Activated CD4-positive, alpha-beta T cell treated with anti-CD3 and anti-CD28 coated beads, Interleukin-2, amount 10 ng/mL, durations not matched to agents 24 days and 14 days (primary cell): Measurements from ENCODE around the gene TYSND1. TPM values are rescaled to one million over a fixed set of nuclear protein-coding genes. Genes with fewer than 3 reads are reported as not detected.
"Not testable (repeated sequence)": the region's sequence is repeated elsewhere in the genome, so short reads cannot be mapped to it uniquely, and the experiment has no call there.

Experiments used
- DNase-seq: peaks from one replicate; pipeline ENCODE4 v3.0.0; 2022
- H3K27ac Mint-ChIP-seq: one replicate; pipeline ENCODE4 v1.8.0; 2022; ENCODE audit warnings: mild to moderate bottlenecking, mixed read lengths
- H3K27me3 Mint-ChIP-seq: one replicate; pipeline ENCODE4 v1.8.0; 2022; ENCODE audit warnings: mixed read lengths
- H3K36me3 Mint-ChIP-seq: one replicate; pipeline ENCODE4 v1.8.0; 2022; ENCODE audit warnings: low read depth, mild to moderate bottlenecking, mixed read lengths
- H3K4me1 Mint-ChIP-seq: one replicate; pipeline ENCODE4 v1.8.0; 2021; ENCODE audit warnings: mixed read lengths
- H3K4me3 Mint-ChIP-seq: one replicate; pipeline ENCODE4 v1.8.0; 2022; ENCODE audit warnings: mild to moderate bottlenecking, moderate library complexity, mixed read lengths
- H3K9me3 Mint-ChIP-seq: one replicate; pipeline ENCODE4 v1.8.0; 2021; ENCODE audit warnings: mixed read lengths
- intact Hi-C: fragments of 100-400 bp; cut with micrococcal nuclease; formaldehyde crosslinking; loops from one replicate; pipeline ENCODE4 v1.15.1; 2023
- total RNA-seq: library from RNA; stranded (reverse); gene quantifications from 2 replicates; pipeline ENCODE4 v1.2.3, GENCODE V29; 2022

TYSND1 gene
- total RNA-seq, 1 donor from 2014 or later, result 14.9 TPM

DNA sequence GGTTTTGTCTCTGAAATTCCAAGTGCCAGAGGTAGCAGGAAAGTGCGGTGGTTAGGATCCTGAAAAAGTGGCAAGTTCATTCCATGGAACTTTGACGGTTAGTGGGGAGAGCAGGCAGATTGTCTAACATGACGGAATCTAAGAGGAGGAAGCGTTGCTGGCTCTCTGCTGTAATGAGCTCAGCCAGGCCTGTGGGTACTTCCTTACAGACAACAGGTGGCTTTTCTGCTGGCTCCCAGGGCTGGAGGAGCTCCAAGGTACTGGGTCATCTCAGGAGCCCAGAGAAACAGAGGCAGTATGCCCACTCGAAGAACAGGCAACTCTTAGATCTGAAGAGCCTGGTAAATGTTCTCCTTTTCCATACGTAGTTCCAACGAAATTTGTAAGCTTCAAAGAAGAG, 10.8 kb downstream of the TYSND1 start:
- H3K4me3 Mint-ChIP-seq, result no peak overlapping the region
- H3K27me3 Mint-ChIP-seq, result peaks cover 2% of the 10 kb centered on the region
- no peaks in the 10 kb centered on the region for H3K9me3 Mint-ChIP-seq
- H3K36me3 Mint-ChIP-seq, result peaks cover 5% of the 10 kb centered on the region
- intact Hi-C loops, result no loop called here
- H3K27ac Mint-ChIP-seq, result no peak overlapping the region
- peaks cover 13% of the 10 kb centered on the region for H3K4me1 Mint-ChIP-seq
- DNase-seq, result no peak

- peaks cover 5% of the 10 kb centered on the region for H3K36me3 Mint-ChIP-seq
- H3K4me1 Mint-ChIP-seq, result peaks cover 13% of the 10 kb centered on the region
- H3K27me3 Mint-ChIP-seq, result peaks cover 2% of the 10 kb centered on the region
- no peak for DNase-seq
- intact Hi-C loops, result no loop called here
- H3K27ac Mint-ChIP-seq, result no peak overlapping the region
- H3K9me3 Mint-ChIP-seq, result no peaks in the 10 kb centered on the region
- no peak overlapping the region for H3K4me3 Mint-ChIP-seq
Observed at GRCh38 chr10:70135046-70135445, 11.5 kb downstream of the TYSND1 start.

DNA sequence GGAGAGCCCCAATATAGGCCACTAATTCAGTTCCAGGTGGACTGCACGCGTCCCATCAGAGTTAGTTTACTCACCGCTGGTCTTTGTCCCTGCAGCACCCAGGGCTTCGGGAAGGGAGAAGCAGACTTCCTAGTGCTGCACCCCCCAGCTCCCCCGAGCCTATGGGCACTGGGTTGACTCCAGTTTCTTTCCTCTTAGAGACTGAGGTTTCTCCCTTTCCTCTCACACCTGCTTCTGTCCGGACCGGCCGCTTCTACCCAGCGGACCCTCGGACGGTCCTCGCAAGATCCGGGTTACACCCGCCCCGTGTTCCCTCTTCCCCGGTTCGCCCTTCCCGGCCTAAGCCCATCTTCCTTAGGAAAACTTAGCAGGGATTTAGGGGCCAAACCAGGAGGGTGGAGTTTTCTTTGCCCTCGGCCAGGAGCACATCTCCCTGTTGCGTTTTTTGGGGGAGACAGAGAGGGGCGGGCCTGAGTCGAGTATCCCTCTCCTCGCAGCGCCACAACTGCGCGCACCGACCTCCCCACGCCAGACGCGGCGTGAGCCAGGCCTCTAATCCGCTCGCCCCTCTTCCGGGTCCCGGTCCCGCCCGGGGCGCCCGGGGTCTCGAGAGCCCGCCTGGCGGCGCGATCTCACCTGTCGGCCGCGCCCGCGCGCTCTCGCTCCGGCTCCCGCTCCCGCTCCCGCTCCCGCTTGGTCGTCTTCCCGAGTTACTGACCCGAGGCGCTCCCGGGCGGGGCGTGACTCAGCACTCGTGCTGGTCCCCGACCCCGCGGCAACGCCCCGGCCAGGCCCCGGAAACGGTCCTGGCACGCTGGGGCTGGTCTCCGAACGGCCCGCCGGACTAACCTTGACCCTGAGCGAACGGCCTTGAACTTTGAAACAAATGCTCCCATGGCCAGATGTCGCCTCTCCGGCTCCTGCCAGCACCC, 14.1 kb downstream of the TYSND1 start, which contains the start of gene AIFM2:
Gene AIFM2, minus strand, starts transcription at position 728 of the 932 bp plus-strand sequence. CDS start 8,741 bp downstream, outside the sequence.
- Mint-ChIP-seq H3K9me3 (no peaks in the 10 kb centered on the region), H3K27ac (peak within 1 kb of the TSS; percentile 87), H3K4me1 (peaks cover 13% of the 10 kb centered on the region), H3K4me3 (peak within 1 kb of the TSS; percentile 88), H3K27me3 (peaks cover 2% of the 10 kb centered on the region), H3K36me3 (peaks cover 3% of the 10 kb centered on the region)
- intact Hi-C loops, result loop anchor here (1.0 kb wide), 1 partner anchor 14 kb away; the partner anchor contains the start of gene TYSND1
- DNase-seq, result peak; percentile 82

DNA sequence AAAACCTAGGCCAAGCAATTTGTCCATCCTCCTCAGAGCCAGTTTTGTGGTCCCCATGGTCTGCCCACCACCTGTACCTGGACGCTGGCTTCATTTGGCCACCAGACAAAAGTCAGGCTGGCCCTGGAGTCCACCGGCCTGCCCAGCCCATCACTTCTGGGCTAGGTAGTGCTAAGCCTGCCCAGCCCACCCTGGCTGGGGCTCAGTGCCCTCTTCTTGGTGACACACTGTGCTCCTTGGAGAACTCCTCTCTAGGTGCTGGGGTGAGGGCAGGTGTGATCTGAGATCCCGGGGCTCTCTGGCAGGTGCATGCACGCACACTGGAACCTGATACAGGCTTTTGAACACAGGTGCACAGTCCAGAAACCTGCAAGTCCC, 15.0 kb downstream of the TYSND1 start:
- H3K9me3 Mint-ChIP-seq, result no peaks in the 10 kb centered on the region
- peaks cover 3% of the 10 kb centered on the region for H3K36me3 Mint-ChIP-seq
- H3K4me1 Mint-ChIP-seq, result peaks cover 13% of the 10 kb centered on the region
- H3K27me3 Mint-ChIP-seq, result peaks cover 2% of the 10 kb centered on the region
- H3K27ac Mint-ChIP-seq, result no peak overlapping the region
- no peak for DNase-seq
- peak overlapping the region; percentile 88 for H3K4me3 Mint-ChIP-seq
- intact Hi-C loops, result no loop called here

DNA sequence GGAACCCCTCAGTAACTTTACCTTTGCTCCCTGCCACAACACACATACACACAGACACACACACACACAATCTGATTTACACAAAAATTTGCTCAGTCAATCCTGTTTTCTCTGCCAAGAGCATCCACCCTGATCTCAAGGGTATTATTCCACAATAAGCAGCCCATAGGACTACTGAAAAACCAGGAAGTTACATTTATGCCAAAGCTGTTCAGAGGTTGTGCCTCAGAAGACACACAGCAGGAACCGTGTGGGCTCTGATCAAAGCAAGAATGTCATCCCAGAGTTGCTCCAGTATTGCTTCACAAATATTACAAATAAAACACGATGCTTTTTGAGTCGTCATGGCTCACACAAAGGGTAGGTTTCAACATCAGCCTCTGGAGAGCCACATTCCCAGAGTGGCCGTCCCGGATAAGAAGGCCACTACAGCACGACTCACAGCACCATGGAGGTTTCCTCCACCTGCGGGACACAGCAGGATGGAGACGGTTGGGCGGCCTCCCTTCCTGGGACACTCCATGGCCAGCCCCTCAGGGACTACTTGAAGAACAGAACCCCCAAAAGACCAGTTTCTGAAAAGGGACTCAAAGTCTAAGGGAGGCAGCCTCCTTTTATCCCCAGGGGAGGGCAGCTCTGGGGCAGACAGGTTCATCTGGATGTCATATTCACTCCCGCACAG, 15.5 kb downstream of the TYSND1 start:
- no peak for DNase-seq
- Mint-ChIP-seq H3K4me1 (peaks cover 13% of the 10 kb centered on the region), H3K27me3 (peaks cover 2% of the 10 kb centered on the region), H3K4me3 (no peak overlapping the region), H3K9me3 (no peaks in the 10 kb centered on the region), H3K27ac (no peak overlapping the region), H3K36me3 (peaks cover 3% of the 10 kb centered on the region)
- intact Hi-C loops, result no loop called here

DNA sequence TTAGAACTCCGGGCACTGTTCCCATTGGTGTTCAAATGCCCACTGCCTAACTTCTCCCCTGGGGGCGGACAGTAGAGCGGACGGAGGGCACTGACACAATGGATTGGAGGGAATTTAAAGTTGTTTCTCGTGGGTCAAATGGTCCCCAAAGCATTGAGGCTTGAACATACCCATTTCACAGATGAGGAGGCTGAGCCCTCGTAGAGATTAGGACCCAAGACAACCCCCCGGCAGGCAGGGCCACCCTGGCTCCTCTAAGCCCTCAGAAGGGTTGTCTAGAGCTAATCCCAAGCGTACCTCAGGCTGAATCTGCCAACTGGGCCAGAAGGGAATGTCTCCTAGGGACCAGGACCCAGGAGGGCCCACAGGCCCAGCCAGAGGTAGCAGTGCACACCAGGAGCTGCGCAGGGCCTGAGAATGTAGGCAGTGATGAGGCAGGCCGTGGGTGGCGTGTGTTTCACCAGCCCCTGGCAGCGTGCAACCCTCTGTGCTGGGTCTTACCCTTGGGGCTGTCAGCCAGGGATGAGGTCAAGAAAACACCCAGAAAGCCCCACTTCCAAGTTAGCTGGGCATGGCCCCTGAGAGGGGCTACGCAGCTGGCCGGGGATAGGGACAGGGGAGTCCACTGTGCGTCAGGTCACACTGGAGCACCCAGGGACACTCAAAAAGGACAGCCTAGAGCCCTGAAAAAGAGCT, 19.7 kb downstream of the TYSND1 start:
- no peaks in the 10 kb centered on the region for H3K27me3 Mint-ChIP-seq
- H3K4me3 Mint-ChIP-seq, result no peak overlapping the region
- no peaks in the 10 kb centered on the region for H3K36me3 Mint-ChIP-seq
- no peak overlapping the region for H3K27ac Mint-ChIP-seq
- intact Hi-C loops, result no loop called here
- DNase-seq, result no peak
- peaks cover 4% of the 10 kb centered on the region for H3K4me1 Mint-ChIP-seq
- H3K9me3 Mint-ChIP-seq, result no peaks in the 10 kb centered on the region

DNA sequence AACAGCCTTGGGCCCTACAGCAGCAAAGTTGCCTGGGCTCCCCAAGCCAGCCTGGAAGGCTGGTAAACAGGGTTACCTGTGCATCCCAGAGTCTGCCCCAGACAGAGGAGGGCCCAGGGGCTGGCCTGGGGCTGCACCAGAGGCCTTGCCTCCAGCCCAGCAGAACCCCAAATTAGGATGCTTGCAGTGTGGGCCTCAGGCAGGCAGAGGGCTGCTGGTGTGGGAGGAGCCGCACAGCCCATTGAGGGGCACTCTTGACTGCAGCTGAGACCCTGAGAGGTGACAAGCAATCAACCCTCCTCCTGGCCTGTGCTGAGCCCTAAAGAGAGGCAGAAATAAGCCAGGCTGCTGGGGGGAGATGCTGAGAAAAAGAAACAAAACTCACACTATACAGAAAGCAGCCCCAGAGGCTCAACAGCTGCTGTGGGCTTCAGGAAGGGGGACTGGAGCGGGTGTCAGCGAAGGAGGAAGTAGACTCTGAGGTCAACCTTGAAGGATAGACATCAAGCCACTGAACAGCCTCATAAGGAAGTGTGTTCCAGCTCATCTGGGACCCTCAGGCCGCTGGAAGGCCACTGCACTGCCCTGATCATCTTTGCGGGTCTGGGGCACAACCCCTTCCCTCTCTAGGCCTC, 20.5 kb downstream of the TYSND1 start:
- H3K4me1 Mint-ChIP-seq, result peaks cover 2% of the 10 kb centered on the region
- intact Hi-C loops, result no loop called here
- no peaks in the 10 kb centered on the region for H3K27me3 Mint-ChIP-seq
- DNase-seq, result no peak
- no peaks in the 10 kb centered on the region for H3K36me3 Mint-ChIP-seq
- H3K9me3 Mint-ChIP-seq, result no peaks in the 10 kb centered on the region
- H3K27ac Mint-ChIP-seq, result no peak overlapping the region
- H3K4me3 Mint-ChIP-seq, result no peak overlapping the region

DNA sequence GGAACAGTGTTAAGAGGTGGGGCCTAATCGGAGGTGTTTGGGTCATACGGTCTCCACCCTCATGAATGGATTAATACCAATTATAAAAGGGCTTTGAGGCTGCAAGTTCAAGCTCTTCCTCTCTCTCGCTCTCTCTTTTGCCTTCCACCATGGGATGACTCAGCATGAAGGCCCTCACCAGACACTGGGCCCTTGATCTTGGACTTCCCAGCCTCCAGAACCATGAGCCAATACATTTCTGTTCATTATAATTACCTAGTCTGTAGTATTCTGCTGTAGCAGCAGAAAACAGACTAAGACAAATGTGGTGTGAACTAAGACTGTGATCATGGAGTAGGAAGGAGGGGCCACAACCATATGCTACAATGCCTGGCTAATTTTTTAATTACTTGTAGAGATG, 21.6 kb downstream of the TYSND1 start:
- Mint-ChIP-seq H3K36me3 (no peaks in the 10 kb centered on the region), H3K4me3 (no peak overlapping the region), H3K9me3 (no peaks in the 10 kb centered on the region), H3K27me3 (no peaks in the 10 kb centered on the region), H3K4me1 (peaks cover 2% of the 10 kb centered on the region), H3K27ac (no peak overlapping the region)
- no peak for DNase-seq
- intact Hi-C loops, result no loop called here

DNA sequence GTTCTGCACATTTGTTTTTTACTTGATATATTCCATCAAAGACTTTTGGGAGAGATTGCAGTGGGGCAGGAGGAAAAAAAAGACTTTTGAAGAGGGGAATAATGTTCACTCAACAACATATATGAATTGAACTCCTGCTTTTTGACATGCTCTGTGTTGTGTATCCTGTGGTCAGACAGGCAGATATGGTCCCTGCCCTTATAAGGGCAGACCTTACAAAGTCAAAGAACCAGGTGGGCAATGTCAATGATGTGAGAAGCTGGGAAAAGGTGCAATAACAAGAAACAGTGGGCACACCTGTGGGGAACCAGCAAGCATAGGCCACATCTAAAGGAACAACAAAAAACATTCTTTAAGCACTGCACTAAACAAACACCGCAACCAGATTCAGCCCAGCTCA, 22.1 kb downstream of the TYSND1 start:
- H3K27me3 Mint-ChIP-seq, result no peaks in the 10 kb centered on the region
- no peak for DNase-seq
- H3K4me1 Mint-ChIP-seq, result peaks cover 2% of the 10 kb centered on the region
- H3K36me3 Mint-ChIP-seq, result no peaks in the 10 kb centered on the region
- no peak overlapping the region for H3K4me3 Mint-ChIP-seq
- intact Hi-C loops, result no loop called here
- H3K27ac Mint-ChIP-seq, result no peak overlapping the region
- no peaks in the 10 kb centered on the region for H3K9me3 Mint-ChIP-seq

DNA sequence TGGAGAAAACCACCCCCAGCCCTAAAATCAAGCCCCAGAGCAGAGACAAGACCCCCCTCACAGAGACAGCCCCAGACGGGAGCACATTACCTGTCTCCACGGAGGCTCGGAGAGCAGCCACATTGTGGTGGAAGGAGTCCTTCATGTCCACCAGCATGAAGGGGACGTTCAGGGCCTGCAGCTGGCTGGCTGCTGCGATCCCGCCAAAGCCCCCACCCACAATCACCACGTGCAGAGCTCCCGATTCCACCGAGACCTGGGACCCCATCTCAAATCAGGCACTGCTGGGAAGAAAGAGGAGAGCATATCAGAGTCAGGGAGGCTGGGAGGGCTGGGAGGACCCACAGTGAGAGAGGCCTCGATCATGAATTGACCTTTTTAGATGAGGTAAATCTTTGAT, 22.7 kb downstream of the TYSND1 start:
- intact Hi-C loops, result no loop called here
- H3K36me3 Mint-ChIP-seq, result no peaks in the 10 kb centered on the region
- no peak for DNase-seq
- H3K27me3 Mint-ChIP-seq, result no peaks in the 10 kb centered on the region
- no peaks in the 10 kb centered on the region for H3K9me3 Mint-ChIP-seq
- no peak overlapping the region for H3K27ac Mint-ChIP-seq
- no peak overlapping the region for H3K4me3 Mint-ChIP-seq
- peaks cover 2% of the 10 kb centered on the region for H3K4me1 Mint-ChIP-seq

GRCh38 chr10:70123166-70123565, 23.3 kb downstream of the TYSND1 start:
- H3K9me3 Mint-ChIP-seq, H3K4me1 Mint-ChIP-seq, DNase-seq, H3K4me3 Mint-ChIP-seq, H3K27me3 Mint-ChIP-seq, intact Hi-C loops, H3K36me3 Mint-ChIP-seq, H3K27ac Mint-ChIP-seq: not testable (repeated sequence)

DNA sequence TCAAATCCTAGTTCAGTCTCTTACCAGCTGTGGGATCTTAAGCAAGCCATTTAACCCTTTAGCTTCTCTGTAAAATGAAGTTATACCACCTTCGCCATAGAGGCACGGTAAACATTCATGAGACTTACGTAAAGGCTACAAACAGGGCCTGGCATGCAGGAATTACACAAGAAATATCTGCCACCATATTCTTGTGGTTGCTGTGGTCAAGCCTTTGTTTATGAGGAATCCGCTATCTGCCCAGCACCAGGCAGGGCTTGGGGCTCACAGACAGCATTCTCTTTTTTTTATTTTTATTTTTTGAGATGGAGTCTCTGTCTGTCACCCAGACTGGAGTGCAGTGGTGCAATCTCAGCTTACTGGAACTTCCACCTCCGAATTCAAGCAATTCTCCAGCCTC, 23.8 kb downstream of the TYSND1 start:
- H3K27ac Mint-ChIP-seq, result no peak overlapping the region
- H3K27me3 Mint-ChIP-seq, result no peaks in the 10 kb centered on the region
- H3K36me3 Mint-ChIP-seq, result no peaks in the 10 kb centered on the region
- H3K4me3 Mint-ChIP-seq, result no peak overlapping the region
- DNase-seq, result no peak
- intact Hi-C loops, result no loop called here
- H3K9me3 Mint-ChIP-seq, result no peaks in the 10 kb centered on the region
- peaks cover 2% of the 10 kb centered on the region for H3K4me1 Mint-ChIP-seq

DNA sequence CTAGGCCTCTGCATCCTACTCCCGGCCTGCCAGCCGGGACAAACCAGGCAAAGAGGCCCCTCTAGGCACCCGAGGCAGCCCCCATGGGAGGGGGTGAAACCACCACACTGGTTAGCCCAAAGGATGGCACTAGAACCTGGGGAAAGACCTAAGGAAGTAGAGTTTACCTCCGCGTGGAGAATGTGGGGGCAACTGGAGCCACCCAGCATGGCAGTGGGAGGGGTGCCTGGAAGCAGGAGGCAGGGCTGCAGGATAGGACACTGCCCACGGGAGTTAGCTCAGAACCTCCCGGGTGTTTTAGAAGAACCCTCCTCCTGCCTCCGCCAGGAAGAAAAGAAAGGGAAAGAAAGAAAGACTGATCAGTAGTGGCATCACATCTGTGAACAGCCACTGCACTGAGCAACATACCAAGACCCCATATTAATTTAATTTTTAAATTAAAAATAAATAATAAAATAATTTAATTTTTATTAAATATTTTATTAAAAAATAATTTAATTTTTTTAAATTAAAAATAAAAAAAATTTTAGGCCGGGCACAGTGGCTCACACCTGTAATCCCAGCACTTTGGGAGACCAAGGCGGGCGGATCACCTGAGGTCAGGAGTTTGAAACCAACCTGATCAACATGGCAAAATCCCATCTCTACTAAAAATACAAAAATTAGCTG, 25.1 kb downstream of the TYSND1 start:
- no peaks in the 10 kb centered on the region for H3K36me3 Mint-ChIP-seq
- intact Hi-C loops, result no loop called here
- H3K27me3 Mint-ChIP-seq, result no peaks in the 10 kb centered on the region
- no peaks in the 10 kb centered on the region for H3K9me3 Mint-ChIP-seq
- peaks cover 2% of the 10 kb centered on the region for H3K4me1 Mint-ChIP-seq
- no peak overlapping the region for H3K27ac Mint-ChIP-seq
- H3K4me3 Mint-ChIP-seq, result no peak overlapping the region
- DNase-seq, result no peak
